Stimulated activated naive CD4-positive, alpha-beta T cell (primary cell): Measurements from ENCODE around the gene CNGB1.
"Not testable (repeated sequence)": the region's sequence is repeated elsewhere in the genome, so short reads cannot be mapped to it uniquely, and the experiment has no call there.

Experiments used
- DNase-seq, 6 experiments: peaks; one replicate each; lab custom pipeline; 2025; lab: John Stamatoyannopoulos, UW

CNGB1 gene

DNA sequence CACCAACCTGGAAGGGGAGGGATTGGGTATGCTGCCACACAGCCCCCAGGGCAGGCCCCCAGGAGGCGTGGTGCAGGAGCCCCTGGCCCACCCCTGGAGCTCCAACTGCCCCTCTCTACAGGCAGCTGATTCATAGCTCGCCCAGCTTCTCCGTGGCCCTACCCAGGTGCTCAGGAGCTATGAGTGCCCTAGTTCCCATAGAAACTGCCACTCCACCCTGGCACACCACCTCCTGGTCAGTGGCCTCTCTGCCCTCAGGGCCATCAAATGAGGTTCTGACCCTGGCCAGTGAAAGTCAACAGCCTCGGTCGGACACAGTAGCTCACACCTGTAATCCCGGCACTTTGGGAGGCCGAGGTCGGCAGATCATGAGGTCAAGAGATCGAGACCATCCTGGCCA lies 18.0 kb downstream of the CNGB1 start:
- DNase-seq = no peak

DNA sequence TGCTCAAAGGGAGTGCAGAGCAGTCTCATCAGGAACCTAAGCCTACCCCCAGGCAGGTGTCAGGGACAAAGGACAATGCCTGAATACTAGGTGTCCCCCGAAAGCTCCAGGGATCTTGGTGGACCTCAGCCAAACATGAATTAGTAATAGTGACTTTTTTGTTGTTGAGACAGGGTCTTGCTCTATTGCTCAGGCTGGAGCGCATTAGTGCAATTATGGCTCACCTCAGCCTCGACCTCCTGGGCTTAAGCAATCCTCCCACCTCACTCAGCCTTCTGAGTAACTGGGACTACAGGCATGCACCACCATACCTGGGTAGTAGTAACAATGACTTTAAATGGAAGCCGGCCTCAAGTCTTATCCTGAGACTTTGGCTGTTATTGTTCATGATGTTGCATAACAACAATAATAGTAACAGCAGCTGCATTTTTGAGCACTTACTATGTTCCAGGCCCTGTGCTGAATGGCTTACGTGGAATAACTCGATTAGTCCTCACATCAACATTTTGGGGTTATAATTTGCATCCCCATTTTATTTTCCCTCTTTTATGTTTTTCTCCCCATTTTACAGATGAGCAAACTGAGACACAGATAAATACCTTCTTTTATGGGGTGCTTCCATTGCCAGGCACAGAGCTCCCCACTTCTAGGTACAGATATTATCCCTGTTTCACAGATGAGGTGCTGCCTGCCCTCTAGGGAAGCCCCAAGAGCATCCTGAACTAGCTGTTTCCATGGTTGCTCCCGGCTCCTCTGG lies 19.5 kb downstream of the CNGB1 start:
- no peak for DNase-seq

DNA sequence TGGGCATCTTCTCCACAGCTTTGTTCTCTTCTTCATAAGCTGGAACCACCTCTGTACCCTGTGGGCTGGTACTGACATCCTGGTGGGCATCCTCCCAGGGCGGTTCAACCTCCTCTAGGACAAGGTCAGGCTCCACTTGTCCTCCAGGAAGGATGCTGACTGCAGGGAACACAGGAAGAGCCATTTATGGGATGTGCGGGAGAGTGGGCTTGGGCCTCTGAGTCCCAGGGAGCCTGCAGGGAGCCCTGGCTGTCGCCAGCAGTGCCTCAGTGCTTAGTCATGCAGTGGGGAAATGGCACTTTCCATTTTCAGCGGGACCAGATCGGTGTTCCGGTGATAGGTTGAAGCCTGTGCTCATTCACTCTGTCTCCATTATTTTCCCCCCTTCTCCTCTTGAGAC lies 20.5 kb downstream of the CNGB1 start:
- DNase-seq = no peak

DNA sequence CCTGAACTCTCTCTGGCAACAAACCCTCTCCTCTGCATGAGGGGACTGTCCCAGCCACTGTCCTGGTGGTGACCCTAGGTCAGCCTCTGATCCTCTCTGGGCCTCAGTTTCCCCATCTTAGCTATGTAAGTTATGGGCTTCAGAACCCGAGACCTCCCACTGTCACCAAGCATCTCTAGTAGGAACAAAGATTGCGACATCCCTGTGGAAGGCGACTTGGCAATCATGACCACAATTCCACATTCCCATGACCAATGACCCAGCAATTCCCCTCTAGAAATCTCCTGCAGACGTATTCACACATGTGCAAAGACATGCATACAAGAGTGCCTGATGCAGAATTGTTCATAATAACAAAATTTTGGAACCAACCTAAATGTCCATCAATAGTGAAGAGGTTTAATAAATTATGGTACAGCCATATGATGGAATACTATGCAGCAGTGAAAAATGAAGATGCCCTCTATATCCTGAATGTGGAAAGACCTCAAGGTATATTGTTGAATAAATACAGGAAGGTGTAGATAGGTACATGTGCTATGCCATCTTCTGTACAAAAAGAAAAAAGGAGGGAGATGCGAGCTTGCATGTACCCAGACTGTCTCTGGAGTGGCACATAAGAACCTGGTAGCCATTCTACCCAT lies 21.2 kb downstream of the CNGB1 start:
- DNase-seq = no peak

DNA sequence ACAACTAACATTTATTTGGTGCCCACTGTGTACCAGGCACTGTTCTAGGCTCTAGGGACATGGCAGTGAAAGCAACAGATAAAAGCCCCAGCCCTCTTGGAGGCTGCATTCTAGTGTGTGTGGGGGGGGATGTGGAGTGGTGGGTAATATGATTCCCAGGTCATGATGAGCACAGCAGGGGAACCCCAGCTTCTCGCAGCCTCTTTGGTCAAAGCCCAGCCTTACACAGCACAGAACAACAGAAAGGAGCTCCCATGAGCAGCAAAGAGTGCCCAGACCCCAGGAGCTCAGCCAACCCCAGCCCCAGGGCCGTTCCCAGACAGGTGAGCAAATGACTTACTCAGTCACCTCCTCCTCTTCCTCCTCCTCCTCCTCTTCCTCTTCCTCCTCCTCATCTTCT lies 21.9 kb downstream of the CNGB1 start:
- no peak for DNase-seq

DNA sequence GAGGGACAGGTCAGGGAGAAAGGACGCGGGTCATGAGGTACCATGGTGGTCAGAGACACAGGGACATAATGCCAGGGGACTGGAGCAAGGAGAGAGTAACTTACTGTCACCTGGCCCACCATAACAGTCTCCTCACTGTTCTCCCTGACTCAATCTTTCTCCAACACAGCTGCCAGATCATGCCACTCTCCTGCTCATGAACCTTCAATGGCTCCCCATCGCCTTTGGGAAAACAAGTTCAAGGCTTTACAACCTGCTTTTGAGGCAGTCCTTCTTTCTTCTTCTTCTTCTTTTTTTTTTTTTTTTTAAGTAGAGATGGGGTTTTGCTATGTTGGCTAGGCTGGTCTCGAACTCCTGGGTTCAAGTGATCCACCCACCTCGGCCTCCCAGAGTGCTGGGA lies 22.9 kb downstream of the CNGB1 start:
- no peak for DNase-seq

DNA sequence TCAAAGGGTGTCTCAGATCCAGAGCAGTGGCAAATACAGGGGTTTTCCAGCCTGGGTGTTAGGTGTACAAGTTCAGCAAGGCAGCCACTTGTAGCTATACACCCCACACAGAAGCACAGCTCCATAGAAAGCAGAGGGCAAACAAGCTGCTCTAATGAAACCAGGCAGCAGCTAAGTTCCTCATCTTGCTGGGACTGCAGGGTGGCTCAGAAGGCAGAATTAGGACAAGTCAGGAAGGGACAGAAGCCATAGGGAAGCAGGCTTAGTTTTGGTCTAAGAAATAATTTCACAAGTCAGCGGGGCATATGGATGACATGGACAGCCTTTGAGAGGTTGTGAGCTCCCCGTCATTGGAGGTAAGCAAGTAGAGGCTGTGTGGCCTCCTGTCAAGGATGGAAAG lies 23.7 kb downstream of the CNGB1 start:
- DNase-seq = no peak

DNA sequence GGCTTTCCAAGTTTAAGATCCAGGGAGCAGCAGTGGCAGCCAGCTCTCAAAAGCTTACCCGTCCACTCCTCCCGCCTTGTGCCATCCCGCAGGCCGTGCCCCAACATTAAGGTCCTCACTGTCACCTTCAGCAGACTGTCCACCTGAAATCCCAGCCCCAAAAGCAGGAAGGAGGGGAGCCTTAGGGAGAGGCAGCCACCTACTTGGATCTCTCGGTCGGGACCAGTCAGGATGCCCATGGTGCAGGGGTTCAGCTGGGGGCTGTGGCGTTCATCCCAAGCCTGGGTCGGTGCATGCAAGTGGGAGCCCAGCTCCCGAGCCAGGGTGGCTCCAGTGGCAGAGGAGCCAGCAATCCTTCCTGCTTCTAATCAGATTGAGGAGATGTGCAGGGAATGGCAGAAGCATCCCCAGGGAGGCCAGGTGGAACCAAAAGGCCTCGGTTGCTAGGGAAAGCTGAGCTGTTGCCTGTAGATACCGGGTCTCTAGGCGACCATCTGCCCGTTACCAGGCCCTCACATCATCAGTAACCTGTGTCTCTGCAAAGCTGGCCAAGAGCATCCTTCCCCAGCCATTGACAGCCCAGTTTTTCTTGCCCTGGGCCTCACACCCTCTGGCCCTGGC lies 24.6 kb downstream of the CNGB1 start:
- DNase-seq = no peak

DNA sequence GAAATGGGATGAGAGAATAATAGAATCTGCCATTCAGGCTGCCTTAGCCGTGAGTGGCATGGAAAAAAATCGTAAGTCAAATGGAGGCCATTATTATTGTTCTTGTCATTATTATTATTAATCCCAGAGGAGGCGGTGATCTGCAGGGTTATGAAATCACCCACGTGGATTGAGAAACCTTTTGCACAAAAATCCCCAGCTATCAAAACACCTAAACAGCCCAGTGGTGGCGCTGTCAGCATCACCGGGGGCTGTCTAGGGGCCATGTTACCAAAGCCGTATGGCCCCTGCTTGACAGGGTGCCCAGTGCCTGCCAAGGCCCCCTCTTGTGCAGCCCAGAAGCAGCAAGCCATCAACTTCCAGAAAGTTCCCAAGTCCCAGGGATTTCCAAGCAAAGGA lies 25.2 kb downstream of the CNGB1 start:
- DNase-seq = no peak

DNA sequence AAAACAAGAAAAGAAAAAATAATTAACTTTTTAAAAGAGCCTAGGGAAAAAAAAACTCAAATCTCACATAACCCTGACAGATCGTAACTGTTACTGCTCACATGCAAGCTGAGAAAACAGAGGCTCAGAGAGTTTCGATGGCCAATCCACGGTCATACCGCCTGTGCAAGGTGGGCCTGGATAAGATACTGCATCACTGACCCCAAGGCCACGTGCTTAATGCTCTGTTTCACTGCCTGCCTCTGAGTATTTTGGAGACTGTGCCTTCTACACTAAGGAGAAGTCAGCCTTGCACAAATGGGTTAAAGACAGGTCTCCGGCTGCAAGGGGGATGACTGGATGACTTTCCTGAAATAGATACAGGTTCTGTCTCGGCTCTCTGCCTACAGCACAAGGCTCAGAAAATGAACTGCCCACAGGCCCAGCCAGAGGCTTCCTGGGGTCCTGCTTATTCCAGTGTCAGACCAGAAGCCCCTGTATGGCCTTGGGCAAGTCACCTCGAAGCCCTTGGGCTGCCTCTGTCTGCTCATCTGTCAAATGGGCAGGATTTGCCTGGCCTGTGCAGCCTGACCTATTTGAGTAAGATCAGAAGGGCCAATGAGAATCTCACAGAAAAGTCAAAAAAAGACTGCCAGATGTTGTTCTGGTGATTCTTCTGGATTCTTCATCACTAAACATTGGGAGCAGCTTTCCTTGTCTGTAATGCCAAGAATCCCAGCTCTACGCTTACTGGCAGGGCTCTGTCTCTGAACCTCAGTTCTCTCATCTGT lies 25.8 kb downstream of the CNGB1 start:
- DNase-seq = no peak

DNA sequence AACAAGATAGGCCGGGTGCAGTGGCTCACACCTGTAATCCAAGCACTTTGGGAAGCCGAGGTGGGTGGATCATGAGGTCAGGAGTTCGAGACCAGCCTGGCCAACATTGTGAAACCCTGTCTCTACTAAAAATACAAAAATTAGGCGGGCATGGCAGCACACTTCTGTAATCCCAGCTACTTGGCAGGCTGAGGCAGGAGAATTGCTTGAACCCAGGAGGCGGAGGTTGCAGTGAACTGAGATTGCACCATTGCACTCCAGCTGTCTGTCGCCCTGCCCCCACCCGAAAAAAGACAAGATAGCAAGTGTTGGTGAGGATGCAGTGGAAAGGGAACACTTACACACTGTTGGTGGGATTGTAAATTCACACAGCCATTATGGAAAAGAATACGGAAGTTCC lies 27.5 kb downstream of the CNGB1 start:
- not testable (repeated sequence) for DNase-seq

DNA sequence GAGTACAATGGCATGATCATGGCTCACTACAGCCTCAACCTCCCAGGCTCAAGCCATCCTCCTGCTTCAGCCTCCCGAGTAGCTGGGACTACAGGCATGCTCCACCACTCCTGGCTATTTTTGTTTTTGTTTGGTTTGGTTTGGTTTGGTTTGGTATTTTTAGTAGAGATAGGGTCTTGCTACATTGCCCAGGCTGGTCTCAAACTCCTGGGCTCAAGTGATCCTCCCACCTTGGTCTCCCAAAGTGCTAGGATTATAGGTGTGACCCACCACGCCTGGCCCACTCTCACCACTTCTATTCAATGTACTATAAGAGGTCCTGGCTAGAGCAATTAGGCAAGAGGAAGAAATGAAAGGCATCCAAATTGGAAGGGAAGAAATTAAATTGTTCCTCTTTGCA lies 29.0 kb downstream of the CNGB1 start:
- DNase-seq = not testable (repeated sequence)

DNA sequence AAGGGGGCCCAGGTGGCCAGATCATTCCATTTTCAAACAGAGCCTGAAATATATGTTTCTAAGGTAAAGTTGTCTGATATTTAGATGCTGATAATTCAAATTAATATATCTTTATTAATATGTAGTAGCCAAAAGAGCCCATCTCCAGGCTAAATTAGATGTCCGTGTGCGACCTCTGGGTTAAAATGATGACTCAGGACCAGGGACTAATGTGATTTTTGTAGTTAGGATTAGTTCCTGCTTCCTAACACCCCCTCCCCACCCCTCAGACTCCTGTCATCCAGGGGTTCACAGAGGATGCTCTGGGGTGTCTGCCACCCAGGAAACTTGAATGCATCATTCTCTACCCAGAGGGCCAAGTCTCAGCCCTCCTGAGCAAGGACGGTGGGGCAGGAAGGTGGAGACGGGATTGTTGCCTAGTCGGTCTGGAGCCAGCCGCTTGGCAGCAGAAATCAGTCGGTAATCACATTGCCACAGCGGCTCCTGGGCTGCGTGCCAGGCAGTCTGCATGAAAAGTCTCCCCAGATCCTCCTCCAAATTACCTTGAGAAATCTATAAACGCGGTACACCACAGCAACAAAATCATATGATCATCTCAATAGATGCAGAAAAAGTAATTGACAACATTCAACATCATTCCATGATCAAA lies 29.8 kb downstream of the CNGB1 start:
- DNase-seq = no peak

DNA sequence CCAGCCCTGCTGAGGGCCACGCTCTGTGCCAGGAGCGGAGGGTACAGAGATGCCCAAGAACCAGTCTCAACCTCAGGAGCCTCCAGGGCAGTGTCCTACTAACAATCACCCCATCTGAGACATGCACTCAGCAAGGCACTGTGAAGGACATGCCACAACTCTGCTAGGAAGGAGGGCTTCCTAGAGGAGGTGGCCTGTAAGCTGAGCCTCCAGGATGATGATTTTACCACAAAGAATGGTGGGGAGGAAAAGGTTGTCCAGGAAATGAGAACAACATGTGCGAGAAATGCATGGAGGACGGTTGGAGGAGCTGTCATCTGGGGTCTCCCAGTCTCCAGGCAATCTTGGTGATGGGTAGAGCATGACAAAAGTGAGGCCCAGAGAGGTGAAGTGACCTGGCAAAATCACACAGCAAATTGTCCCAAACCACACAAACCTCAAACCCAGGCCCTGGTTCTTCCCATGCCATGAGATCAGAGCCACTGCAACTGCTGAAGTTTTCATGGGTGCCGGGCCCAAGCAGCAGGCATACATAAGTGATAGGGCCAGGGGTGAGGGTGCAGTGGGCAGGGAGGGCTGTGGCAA lies 30.5 kb downstream of the CNGB1 start:
- DNase-seq = no peak

DNA sequence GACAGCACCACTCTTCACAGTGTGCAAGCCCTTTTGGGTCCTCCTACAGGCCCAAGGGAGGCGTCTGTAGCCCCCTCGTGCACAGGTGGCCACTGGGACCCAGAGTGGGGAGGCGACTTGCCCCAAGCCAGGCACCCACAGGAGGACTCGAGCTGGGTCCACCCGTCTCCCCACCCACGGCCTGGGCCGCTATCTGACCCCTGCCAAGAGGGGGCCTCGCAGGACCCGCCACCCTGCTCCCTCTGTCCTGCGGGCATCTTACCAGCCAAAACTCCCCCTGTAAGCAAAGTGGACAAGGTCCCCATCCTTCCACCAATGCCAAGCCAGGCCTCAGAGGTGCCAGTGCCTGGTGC lies 31.1 kb downstream of the CNGB1 start:
- no peak for DNase-seq

DNA sequence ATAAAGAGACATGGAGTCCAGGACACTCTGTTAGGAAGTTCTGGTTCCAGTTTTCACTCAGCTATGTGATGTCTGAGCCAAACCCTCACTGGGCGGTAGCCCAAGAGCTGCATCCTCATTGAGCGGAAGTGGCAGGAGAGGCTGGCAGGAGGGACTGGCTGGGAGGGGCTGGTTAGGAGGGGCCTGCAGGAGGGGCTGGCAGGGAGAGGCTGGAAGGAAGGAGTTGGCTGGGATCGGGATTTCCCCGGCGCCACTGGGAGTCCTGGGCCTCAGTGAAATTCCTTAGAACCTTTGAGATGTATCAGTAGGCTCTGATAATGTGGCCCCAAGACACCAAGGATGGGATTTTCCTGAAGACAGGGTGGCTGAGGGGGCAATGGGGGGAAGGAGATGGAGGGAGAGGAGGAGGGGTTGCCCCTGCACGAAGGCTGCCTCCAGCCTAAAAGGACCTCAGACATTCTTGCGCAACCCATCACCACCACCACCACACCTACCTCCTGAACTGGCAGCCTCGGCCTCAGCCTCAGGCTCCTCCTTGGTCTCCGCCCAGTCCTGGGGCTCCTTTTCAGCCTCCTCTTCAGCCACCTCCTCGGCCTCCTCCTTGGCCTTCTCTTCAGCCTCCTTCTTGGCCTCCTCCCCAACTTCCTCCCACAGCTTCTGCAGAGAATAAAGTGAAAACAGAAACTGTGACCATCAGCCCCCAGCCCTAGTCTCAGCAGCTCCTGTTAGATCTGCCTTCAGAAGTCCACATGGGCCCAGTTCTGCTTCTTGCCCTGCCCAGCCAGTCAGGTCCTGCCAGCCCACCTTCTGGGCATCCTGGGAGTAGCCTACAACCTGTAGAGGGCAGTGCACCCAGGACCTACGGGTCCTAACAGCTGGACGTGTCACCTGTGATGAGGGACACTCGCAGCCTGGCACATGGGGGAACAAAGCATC lies 31.7 kb downstream of the CNGB1 start:
- DNase-seq = no peak

DNA sequence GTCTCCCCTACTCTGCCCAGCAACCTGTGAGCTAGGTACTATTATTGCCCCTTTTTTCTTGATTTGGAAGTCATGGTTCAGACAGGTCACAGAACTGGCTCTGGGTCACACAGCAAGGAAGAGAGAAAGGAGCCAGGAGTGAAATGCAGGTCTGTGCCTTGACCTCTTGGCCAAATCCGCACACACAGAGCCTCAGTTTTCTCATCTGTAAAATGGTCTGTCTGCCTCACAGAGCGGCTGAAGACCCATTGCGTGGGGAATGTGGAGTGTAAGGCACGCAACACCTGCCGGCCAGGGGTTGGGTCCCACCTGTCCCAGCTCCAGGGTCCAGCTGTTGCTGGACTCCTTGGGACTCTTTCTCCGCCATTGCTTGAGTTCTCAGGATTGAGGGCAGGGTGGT lies 32.4 kb downstream of the CNGB1 start:
- DNase-seq = no peak

DNA sequence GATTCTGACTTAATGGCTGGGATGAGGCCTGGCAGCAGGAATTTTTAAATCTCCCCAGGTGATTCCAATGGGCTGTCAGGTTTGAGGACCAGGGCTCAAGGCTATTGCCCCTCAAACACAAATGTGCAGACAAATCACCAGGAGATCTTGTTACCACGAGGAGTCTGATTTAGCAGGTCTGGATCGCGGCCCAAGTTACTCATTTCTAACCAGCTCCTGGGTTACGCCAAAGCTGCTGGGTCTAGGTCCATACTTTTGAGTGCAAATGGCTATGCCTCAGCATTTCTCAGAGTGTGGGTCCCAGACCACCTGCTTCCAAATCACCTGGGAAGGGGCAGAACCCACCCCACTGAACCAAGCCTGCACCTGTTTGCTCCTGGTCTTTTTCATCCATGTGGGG lies 33.1 kb downstream of the CNGB1 start:
- DNase-seq = no peak

DNA sequence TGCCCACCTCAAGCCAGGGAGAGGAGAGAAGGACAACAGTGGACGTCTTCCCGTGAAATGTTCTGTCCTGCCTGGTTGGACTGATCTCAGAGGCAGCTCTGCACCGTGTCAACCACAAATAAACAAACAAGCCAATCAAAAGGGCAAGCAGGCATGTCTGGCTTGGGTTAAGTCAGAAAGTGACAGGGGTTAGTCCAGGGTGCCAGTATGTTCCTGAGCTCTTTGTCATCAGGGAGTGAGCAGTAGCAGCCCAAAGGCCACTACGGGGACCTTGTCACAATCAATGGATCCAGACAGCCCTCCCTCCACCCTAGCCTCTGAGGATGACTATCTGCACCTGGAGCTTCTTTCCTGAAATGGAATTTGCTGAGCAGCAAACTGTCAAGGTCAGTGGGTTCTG lies 35.0 kb downstream of the CNGB1 start:
- no peak for DNase-seq

DNA sequence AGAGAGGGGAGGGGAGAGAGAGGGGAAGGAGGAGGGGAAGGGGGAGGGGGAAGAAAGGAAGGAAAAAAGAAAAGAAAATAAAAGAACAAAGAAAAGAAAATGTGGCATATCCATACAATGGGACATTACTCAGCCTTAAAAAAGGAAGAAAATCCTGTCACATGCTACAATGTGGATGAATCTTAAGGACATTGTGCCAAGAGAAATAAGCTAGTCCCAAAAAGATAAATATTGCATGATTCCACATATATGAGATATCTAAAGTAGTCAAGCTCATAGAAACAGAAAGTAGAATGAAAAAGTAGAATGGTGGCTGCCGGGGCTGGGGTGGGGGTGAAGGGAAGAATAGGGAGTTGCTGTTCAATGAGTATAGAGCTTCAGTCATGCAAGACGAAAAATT lies 40.4 kb downstream of the CNGB1 start:
- DNase-seq = no peak

DNA sequence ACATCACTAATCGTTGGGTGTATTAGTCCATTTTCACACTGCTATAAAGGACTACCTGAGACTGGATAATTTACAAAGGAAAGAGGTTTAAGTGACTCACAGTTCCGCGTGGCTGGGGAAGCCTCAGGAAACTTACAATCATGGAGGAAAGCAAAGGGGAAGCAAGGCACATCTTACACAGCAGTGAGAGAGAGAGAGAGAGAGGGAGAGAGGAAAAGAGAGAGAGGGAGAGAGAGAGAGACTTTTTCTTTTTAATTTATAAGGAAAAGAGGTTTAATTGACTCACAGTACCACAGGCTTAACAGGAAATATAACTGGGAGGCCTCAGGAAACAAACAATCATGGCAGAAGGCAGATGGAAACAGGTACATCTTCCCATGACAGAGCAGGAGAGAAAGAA lies 41.7 kb downstream of the CNGB1 start:
- no peak for DNase-seq
